ENCODE data around the gene ZNF519.
"Not testable (repeated sequence)": the region's sequence is repeated elsewhere in the genome, so short reads cannot be mapped to it uniquely, and the experiment has no call there.

- not testable (repeated sequence) for TF ChIP-seq CTCF (IDR thresholded peaks at IDR 0.05); EZH2 (IDR thresholded peaks at IDR 0.05; ENCODE audit: borderline replicate concordance, insufficient read depth, low read depth, low read length, poor library complexity, severe bottlenecking)
Observed at GRCh38 chr18:14130804-14131203, 1.4 kb downstream of the ZNF519 start.
